Uterus (tissue), 4 donors: ENCODE results near the gene ZP2. TPM values are rescaled to one million over a fixed set of nuclear protein-coding genes. Genes with fewer than 3 reads are reported as not detected.

ENCODE experiments used
- DNase-seq, 2 donors: peaks; one replicate each; pipeline ENCODE4 v3.0.0-alpha.2; 2019 to 2020
- H3K27ac ChIP-seq, 2 donors: fragments of 200-600 bp; sonication (generic); 1 replicate in 1 of 2; 2 replicates in 1 of 2; pipeline ENCODE4 v1.5.1; 2016 to 2018
- H3K27me3 ChIP-seq, 2 donors: fragments of 200-600 bp; sonication (generic); one replicate each; pipeline ENCODE4 v1.5.1; 2018 to 2019; ENCODE audit warnings: control low read depth in 1 of 2
- H3K36me3 ChIP-seq, 2 donors: fragments of 200-600 bp; sonication (generic); one replicate each; pipeline ENCODE4 v1.5.1; 2019; ENCODE audit warnings: control low read depth in 1 of 2
- H3K4me1 ChIP-seq, 2 donors: fragments of 200-600 bp; sonication (generic); one replicate each; pipeline ENCODE4 v1.5.1; 2018 to 2019; ENCODE audit warnings: control low read depth in 1 of 2
- H3K4me3 ChIP-seq, 2 donors: fragments of 200-600 bp; sonication (generic); 1 replicate in 1 of 2; 2 replicates in 1 of 2; pipeline ENCODE4 v1.5.1; 2018 to 2019; ENCODE audit warnings: mild to moderate bottlenecking in 1 of 2
- H3K9me3 ChIP-seq, 2 donors: fragments of 200-600 bp; sonication (generic); one replicate each; pipeline ENCODE4 v1.5.1; 2019; ENCODE audit warnings: control low read depth in 1 of 2
- POLR2A ChIP-seq, 2 donors: fragments of 450-650 bp; IDR thresholded peaks; one replicate each; pipeline ENCODE4 v1.6.1; 2016; ENCODE audit warnings: antibody characterized with exemption in 2 of 2, mild to moderate bottlenecking in 1 of 2, moderate library complexity in 1 of 2
- intact Hi-C: fragments of 100-400 bp; cut with DNase I; formaldehyde crosslinking; loops from one replicate; pipeline ENCODE4 v1.15.1; 2023; ENCODE audit warnings: low total_unique reads
- total RNA-seq, 4 donors: library from RNA; depleted of rRNA in 3 of 4; stranded (reverse); fragments of >200 nt in 3 of 4; gene quantifications; one replicate each; pipeline versions ENCODE4 v1.1.0 to v1.2.4, GENCODE V29; 2014 to 2023
- TF ChIP-seq, protein P1 (sequence below), 4 experiments: fragments of 200-600 bp in 2 of 4; fragments of 450-650 bp in 2 of 4; sonication (generic) in 2 of 4; IDR thresholded peaks; one replicate each; pipeline ENCODE4 v1.5.1; 2016 to 2019; ENCODE audit warnings: antibody characterized with exemption in 4 of 4, mild to moderate bottlenecking in 2 of 4, moderate library complexity in 1 of 4
- donor health status: DM: yes; HTN: yes; CAD: no.

ZP2 gene
- total RNA-seq, 4 donors from 2014 or later, result 3.4 TPM; not detected in 3

DNA sequence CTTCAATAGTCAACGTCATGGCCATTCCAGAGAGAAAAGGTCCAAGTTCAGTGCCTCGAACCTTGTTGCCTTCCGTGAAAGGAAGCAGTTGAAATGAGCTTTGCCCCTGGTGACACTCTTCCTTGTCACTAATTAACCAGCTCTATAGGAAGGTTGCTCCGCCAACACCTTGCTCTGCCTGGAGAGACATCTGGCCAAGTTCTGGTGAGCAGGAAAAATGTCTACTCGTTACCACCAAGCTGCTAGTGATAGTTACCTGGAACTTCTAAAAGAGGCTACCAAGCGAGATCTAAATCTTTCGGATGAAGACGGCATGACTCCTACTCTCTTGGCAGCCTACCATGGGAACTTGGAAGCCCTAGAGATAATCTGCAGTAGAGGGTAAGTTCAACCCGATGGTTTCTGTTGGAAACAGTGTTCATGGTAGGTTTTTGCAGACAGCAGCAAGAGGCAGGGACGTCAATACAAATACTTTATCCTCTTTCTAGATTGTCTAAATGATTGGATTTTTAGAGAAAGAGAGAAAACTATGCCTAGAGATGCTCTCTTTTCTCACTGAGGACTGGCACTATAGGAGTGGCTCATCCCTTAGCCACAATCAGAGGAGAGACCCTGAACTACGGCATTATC, 22.3 kb upstream of the ZP2 start, which contains the start of gene ANKS4B:
Gene ANKS4B, plus strand, starts transcription at position 179 of the 630 bp plus-strand sequence. Its CDS starts 39 bp downstream, at position 218.
- no peak for DNase-seq
- intact Hi-C loops, result no loop called here
- Histone ChIP-seq H3K9me3 (no peaks in the 10 kb centered on the region), H3K36me3 (no peaks in the 10 kb centered on the region), H3K4me1 (no peaks in the 10 kb centered on the region), H3K27ac (no peak within 1 kb of the TSS), H3K27me3 (peaks cover 0 to 8% of the 10 kb centered on the region in 2 donors), H3K4me3 (no peak within 1 kb of the TSS)
- no peak for TF ChIP-seq POLR2A (IDR thresholded peaks at IDR 0.05)
- TF ChIP-seq, protein P1, sequence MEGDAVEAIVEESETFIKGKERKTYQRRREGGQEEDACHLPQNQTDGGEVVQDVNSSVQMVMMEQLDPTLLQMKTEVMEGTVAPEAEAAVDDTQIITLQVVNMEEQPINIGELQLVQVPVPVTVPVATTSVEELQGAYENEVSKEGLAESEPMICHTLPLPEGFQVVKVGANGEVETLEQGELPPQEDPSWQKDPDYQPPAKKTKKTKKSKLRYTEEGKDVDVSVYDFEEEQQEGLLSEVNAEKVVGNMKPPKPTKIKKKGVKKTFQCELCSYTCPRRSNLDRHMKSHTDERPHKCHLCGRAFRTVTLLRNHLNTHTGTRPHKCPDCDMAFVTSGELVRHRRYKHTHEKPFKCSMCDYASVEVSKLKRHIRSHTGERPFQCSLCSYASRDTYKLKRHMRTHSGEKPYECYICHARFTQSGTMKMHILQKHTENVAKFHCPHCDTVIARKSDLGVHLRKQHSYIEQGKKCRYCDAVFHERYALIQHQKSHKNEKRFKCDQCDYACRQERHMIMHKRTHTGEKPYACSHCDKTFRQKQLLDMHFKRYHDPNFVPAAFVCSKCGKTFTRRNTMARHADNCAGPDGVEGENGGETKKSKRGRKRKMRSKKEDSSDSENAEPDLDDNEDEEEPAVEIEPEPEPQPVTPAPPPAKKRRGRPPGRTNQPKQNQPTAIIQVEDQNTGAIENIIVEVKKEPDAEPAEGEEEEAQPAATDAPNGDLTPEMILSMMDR (IDR thresholded peaks at IDR 0.05), result no peak

DNA sequence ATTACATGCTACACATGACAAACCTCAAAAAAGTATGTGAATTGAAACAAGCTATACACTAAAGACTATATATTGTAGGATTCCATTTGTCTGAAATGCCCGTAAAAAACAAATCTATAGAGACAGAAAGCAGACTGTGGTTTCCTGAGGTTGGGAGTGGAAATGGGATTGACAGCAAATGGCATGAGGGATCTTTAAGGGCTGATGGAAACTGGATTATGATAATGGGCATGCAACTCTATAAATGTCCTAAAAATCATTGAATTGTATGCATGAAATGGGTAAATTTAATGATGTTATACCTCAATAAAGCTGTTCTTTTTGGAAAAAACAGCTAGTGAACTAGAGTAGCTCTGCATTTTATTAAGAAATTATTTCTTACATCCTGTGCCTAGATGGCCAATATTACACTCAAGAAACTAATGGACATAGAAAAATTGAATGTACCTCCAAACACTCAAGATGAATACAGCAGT, 21.7 kb upstream of the ZP2 start:
- intact Hi-C loops, result no loop called here
- TF ChIP-seq POLR2A (IDR thresholded peaks at IDR 0.05), result no peak
- TF ChIP-seq, protein P1 (IDR thresholded peaks at IDR 0.05), result no peak
- Histone ChIP-seq H3K27me3 (peaks cover 0 to 8% of the 10 kb centered on the region in 2 donors), H3K27ac (no peak overlapping the region), H3K4me1 (no peaks in the 10 kb centered on the region), H3K36me3 (no peaks in the 10 kb centered on the region), H3K9me3 (no peaks in the 10 kb centered on the region), H3K4me3 (no peak overlapping the region)
- DNase-seq, result no peak

DNA sequence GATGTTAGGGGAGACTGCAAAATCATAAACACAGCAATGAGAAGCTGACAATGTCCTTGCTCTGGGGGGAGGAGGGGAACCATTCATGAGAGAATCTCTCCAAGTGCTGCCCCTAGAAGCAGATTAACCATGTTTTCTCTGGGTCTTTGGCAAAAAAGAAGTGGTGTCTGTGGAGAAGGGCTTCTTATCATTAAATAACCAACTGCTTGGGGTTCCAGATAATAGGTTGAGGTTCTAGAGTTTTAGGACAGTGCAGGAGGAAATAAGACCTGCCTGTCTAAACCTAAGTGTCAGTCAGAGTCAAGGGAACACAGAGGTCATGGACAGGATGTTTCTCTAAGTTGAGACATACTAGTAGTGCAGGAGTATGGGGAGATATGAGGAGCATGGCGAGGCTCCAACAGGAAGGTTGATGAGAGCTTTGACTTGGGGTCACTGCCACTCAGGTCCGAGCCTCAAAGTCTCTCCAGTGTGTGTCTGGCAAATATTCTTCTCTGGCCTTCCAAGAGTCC, 17.0 kb upstream of the ZP2 start:
- H3K27ac ChIP-seq, result no peak overlapping the region
- peaks cover 0 to 8% of the 10 kb centered on the region in 2 donors for H3K27me3 ChIP-seq
- DNase-seq, result no peak
- TF ChIP-seq, protein P1 (IDR thresholded peaks at IDR 0.05), result no peak
- TF ChIP-seq POLR2A (IDR thresholded peaks at IDR 0.05), result no peak
- no peaks in the 10 kb centered on the region for H3K9me3 ChIP-seq
- H3K36me3 ChIP-seq, result no peaks in the 10 kb centered on the region
- intact Hi-C loops, result no loop called here
- no peak overlapping the region for H3K4me3 ChIP-seq
- H3K4me1 ChIP-seq, result no peaks in the 10 kb centered on the region

DNA sequence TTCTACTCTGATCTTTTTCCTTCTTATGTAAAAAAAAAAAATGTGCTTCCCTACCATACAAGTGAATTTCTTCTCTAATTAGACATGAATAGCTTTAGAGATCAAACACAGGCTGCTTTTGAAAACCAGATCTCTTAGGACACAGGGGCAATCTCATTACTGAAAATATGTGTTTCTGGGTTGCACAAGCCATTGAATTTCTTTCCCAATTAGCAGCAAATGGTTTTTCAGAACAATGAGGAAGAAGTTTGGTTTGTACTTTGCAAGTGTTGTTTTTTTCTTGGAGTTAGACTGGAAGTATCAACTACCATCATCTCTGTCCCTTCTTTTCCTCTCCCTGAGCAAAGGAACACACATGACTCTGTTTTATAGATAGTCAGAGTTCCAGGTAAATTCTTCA, 16.5 kb upstream of the ZP2 start:
- Histone ChIP-seq H3K36me3 (no peaks in the 10 kb centered on the region), H3K9me3 (no peaks in the 10 kb centered on the region), H3K27ac (no peak overlapping the region), H3K4me1 (no peaks in the 10 kb centered on the region), H3K4me3 (no peak overlapping the region), H3K27me3 (peaks cover 0 to 2% of the 10 kb centered on the region in 2 donors)
- intact Hi-C loops, result no loop called here
- DNase-seq, result no peak
- TF ChIP-seq POLR2A (IDR thresholded peaks at IDR 0.05), result no peak
- TF ChIP-seq, protein P1 (IDR thresholded peaks at IDR 0.05), result no peak

DNA sequence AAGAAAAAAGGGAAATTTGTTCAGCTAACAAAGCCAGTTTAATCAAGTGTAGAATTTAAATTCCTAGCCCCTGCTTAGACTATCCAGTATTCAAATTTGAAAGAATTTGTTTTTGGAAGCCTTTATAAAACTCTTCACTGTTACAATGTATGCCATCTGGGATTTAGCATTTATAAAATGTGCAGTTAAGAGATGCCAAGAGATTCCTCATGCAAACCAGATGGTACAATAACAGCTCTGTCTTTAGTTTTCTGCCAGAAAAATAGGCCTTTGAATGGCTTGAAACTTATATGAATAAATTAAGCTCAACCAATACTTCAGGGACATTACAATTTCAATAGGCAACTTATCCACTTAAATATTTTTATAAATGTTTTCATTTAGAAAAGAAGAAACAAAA, 15.4 kb upstream of the ZP2 start:
- TF ChIP-seq, protein P1 (IDR thresholded peaks at IDR 0.05), result no peak
- TF ChIP-seq POLR2A (IDR thresholded peaks at IDR 0.05), result no peak
- H3K36me3 ChIP-seq, result no peaks in the 10 kb centered on the region
- no peak overlapping the region for H3K27ac ChIP-seq
- no peaks in the 10 kb centered on the region for H3K4me1 ChIP-seq
- H3K9me3 ChIP-seq, result no peaks in the 10 kb centered on the region
- no peaks in the 10 kb centered on the region for H3K27me3 ChIP-seq
- intact Hi-C loops, result no loop called here
- no peak overlapping the region for H3K4me3 ChIP-seq
- no peak for DNase-seq
